ENCODE measurements around the gene GPC6.
"Not testable (repeated sequence)": the region's sequence is repeated elsewhere in the genome, so short reads cannot be mapped to it uniquely, and the experiment has no call there.

The GPC6 gene

GRCh38 chr13:93473441-93474270, 247.0 kb downstream of the GPC6 start:
- no peak for TF ChIP-seq CTCF (IDR thresholded peaks at IDR 0.05; ENCODE audit: borderline replicate concordance, insufficient read depth, low read depth, low read length)
- H3K4me3 ChIP-seq (ENCODE audit: low read depth, low read length): no peak overlapping the region

- no peak for TF ChIP-seq CTCF (IDR thresholded peaks at IDR 0.05; ENCODE audit: borderline replicate concordance, insufficient read depth, low read depth, low read length)
These were observed 249.6 kb downstream of the GPC6 start for GRCh38 chr13:93476175-93476574.

GRCh38 chr13:93477238-93477637, 250.6 kb downstream of the GPC6 start:
- H3K4me3 ChIP-seq (ENCODE audit: low read depth, low read length): no peak overlapping the region
- TF ChIP-seq CTCF (IDR thresholded peaks at IDR 0.05; ENCODE audit: borderline replicate concordance, insufficient read depth, low read depth, low read length): no peak

More at GRCh38 chr13:93476175-93476574, 249.6 kb downstream of the GPC6 start:
- H3K4me3 ChIP-seq (ENCODE audit: low read depth, low read length): no peak overlapping the region

GRCh38 chr13:93480553-93481106, 254.0 kb downstream of the GPC6 start:
- no peak for TF ChIP-seq CTCF (IDR thresholded peaks at IDR 0.05; ENCODE audit: borderline replicate concordance, insufficient read depth, low read depth, low read length)
- H3K4me3 ChIP-seq (ENCODE audit: low read depth, low read length): no peak overlapping the region

- H3K4me3 ChIP-seq (ENCODE audit: low read depth, low read length): not testable (repeated sequence)
These were observed 269.5 kb downstream of the GPC6 start for GRCh38 chr13:93496117-93496516.

DNA sequence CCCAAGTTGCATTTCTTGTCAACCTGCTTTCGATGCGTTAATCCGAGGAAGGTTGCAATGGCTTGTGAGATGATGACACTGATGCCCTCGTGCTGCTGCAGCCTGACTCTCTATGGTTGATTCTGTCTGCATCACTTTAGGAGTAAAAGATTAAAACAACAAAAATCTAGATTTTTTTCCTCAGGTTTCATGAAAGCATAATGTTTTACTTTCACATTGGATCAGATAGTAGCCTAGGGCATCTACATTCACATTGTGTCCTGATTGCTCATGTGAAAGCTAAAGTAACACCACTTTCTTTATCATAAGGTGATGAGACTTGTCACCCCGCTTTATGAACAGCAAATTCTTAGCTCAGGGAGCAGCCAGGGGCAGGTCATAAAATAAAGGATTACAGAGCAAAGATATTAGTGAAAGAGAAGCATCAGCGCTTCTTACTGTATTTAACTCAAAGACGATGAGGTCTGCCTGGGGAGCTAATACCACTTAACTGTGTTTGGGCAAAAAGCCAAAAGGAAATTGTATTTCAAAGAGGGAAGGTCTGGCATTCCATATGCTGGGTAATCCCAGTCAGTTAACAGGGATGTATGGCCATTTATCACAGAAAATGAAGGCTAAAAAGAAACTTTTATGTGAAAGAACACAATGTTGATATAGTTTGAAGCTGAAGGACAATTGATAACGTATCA, 270.5 kb downstream of the GPC6 start:
- no peak overlapping the region for H3K4me3 ChIP-seq (ENCODE audit: low read depth, low read length)
- no peak for TF ChIP-seq CTCF (IDR thresholded peaks at IDR 0.05; ENCODE audit: borderline replicate concordance, insufficient read depth, low read depth, low read length)

GRCh38 chr13:93499991-93500390, 273.4 kb downstream of the GPC6 start:
- TF ChIP-seq CTCF (IDR thresholded peaks at IDR 0.05; ENCODE audit: borderline replicate concordance, insufficient read depth, low read depth, low read length): no peak
- H3K4me3 ChIP-seq (ENCODE audit: low read depth, low read length): no peak overlapping the region

Measured in GM12875 (cell line).